Karpas-422 (cell line): ENCODE measurements around the gene P4HA2. TPM values are rescaled to one million over a fixed set of nuclear protein-coding genes. Genes with fewer than 3 reads are reported as not detected.

ENCODE experiments used
- DNase-seq: peaks from one replicate; pipeline ENCODE4 v3.0.0-alpha.2; 2015
- H2AFZ ChIP-seq: fragments of 200-600 bp; sonication (generic); 2 replicates; pipeline ENCODE4 v1.6.1; 2014; ENCODE audit warnings: antibody characterized with exemption, low read length, mixed read lengths
- H3K27ac ChIP-seq: fragments of 200-600 bp; sonication (generic); 2 replicates; pipeline ENCODE4 v1.5.1; 2014; ENCODE audit warnings: mild to moderate bottlenecking, low read length, moderate library complexity
- H3K27me3 ChIP-seq: fragments of 200-600 bp; sonication (generic); 2 replicates; pipeline ENCODE4 v1.6.1; 2014; ENCODE audit warnings: low read length, mixed read lengths
- H3K36me3 ChIP-seq: fragments of 200-600 bp; sonication (generic); 2 replicates; pipeline ENCODE4 v1.6.1; 2014; ENCODE audit warnings: low read length, mixed read lengths; ENCODE audit not compliant: insufficient read depth
- H3K4me1 ChIP-seq: fragments of 200-600 bp; sonication (generic); 2 replicates; pipeline ENCODE4 v1.6.1; 2014; ENCODE audit warnings: mild to moderate bottlenecking, low read length, mixed read lengths
- H3K4me2 ChIP-seq: fragments of 200-600 bp; sonication (generic); 2 replicates; pipeline ENCODE4 v1.6.1; 2014; ENCODE audit warnings: low read length, low read depth, mild to moderate bottlenecking; ENCODE audit not compliant: poor library complexity, severe bottlenecking
- H3K4me3 ChIP-seq: fragments of 200-600 bp; sonication (generic); 2 replicates; pipeline ENCODE4 v1.5.1; 2014; ENCODE audit warnings: mild to moderate bottlenecking, antibody characterized with exemption, low read length, mixed read lengths
- H3K79me2 ChIP-seq: fragments of 200-600 bp; sonication (generic); 2 replicates; pipeline ENCODE4 v1.6.1; 2014; ENCODE audit warnings: mild to moderate bottlenecking, low read length, mixed read lengths
- H3K9ac ChIP-seq: fragments of 200-600 bp; sonication (generic); 2 replicates; pipeline ENCODE4 v1.6.0; 2014; ENCODE audit warnings: low read length
- H3K9me2 ChIP-seq: fragments of 200-600 bp; sonication (generic), shearing (Covaris generic); replicated peaks from 2 replicates; pipeline ENCODE4 v1.6.0; 2014; ENCODE audit warnings: mild to moderate bottlenecking, low read length, moderate library complexity; ENCODE audit not compliant: insufficient read depth
- H3K9me3 ChIP-seq: fragments of 300-700, 200-600 bp; sonication (generic); 2 replicates; pipeline ENCODE4 v1.6.1; 2014; ENCODE audit warnings: low read length, mixed read lengths
- H4K20me1 ChIP-seq: fragments of 200-600 bp; sonication (generic); 2 replicates; pipeline ENCODE4 v1.6.1; 2014; ENCODE audit warnings: mild to moderate bottlenecking, antibody characterized with exemption, low read length, low read depth; ENCODE audit not compliant: insufficient read depth
- total RNA-seq: library from RNA; depleted of rRNA; stranded (reverse); fragments of >200 nt; shearing (Covaris generic); gene quantifications from 2 replicates; pipeline ENCODE4 v1.2.3, GENCODE V29; 2014; ENCODE audit warnings: low replicate concordance

P4HA2 gene
- total RNA-seq, 1 experiment from 2014 or later, result not detected

- H3K4me2 ChIP-seq, result no peak overlapping the region
- no peak overlapping the region for H3K4me3 ChIP-seq
- no peaks in the 10 kb centered on the region for H3K9me2 ChIP-seq
- no peaks in the 10 kb centered on the region for H3K79me2 ChIP-seq
- no peaks in the 10 kb centered on the region for H3K27me3 ChIP-seq
- H3K9me3 ChIP-seq, result no peaks in the 10 kb centered on the region
- H2AFZ ChIP-seq, result no peak overlapping the region
- H4K20me1 ChIP-seq, result no peaks in the 10 kb centered on the region
- H3K36me3 ChIP-seq, result no peaks in the 10 kb centered on the region
- DNase-seq, result no peak
- no peaks in the 10 kb centered on the region for H3K4me1 ChIP-seq
- H3K9ac ChIP-seq, result no peak overlapping the region
- no peak overlapping the region for H3K27ac ChIP-seq
Measured at GRCh38 chr5:132254321-132254977, 26.8 kb upstream of the P4HA2 start.

GRCh38 chr5:132253452-132254320, 26.0 kb upstream of the P4HA2 start:
- Histone ChIP-seq H3K4me1 (no peaks in the 10 kb centered on the region), H3K27me3 (no peaks in the 10 kb centered on the region), H3K4me2 (no peak overlapping the region), H4K20me1 (no peaks in the 10 kb centered on the region), H3K4me3 (no peak overlapping the region), H3K9me2 (no peaks in the 10 kb centered on the region), H3K36me3 (no peaks in the 10 kb centered on the region), H3K27ac (no peak overlapping the region), H3K9me3 (no peaks in the 10 kb centered on the region), H3K9ac (no peak overlapping the region), H2AFZ (no peak overlapping the region), H3K79me2 (no peaks in the 10 kb centered on the region)
- no peak for DNase-seq

GRCh38 chr5:132253008-132253441, 25.4 kb upstream of the P4HA2 start:
- no peak for DNase-seq
- Histone ChIP-seq H3K4me1 (no peaks in the 10 kb centered on the region), H3K79me2 (no peaks in the 10 kb centered on the region), H4K20me1 (no peaks in the 10 kb centered on the region), H3K27ac (no peak overlapping the region), H3K36me3 (no peaks in the 10 kb centered on the region), H3K4me2 (no peak overlapping the region), H2AFZ (no peak overlapping the region), H3K4me3 (no peak overlapping the region), H3K9me2 (no peaks in the 10 kb centered on the region), H3K9ac (no peak overlapping the region), H3K27me3 (no peaks in the 10 kb centered on the region), H3K9me3 (peaks cover 3% of the 10 kb centered on the region; the same call in 1 of the 2 replicates)

GRCh38 chr5:132251220-132251725, 23.6 kb upstream of the P4HA2 start:
- H3K27me3 ChIP-seq, result no peaks in the 10 kb centered on the region; the same call in 1 of the 2 replicates
- H3K9ac ChIP-seq, result no peak overlapping the region
- no peak overlapping the region for H2AFZ ChIP-seq
- no peaks in the 10 kb centered on the region for H3K4me1 ChIP-seq
- H3K9me3 ChIP-seq, result peaks cover 7% of the 10 kb centered on the region
- DNase-seq, result no peak
- no peak overlapping the region for H3K4me3 ChIP-seq
- no peak overlapping the region for H3K27ac ChIP-seq
- no peaks in the 10 kb centered on the region for H3K79me2 ChIP-seq
- H3K4me2 ChIP-seq, result no peak overlapping the region
- no peaks in the 10 kb centered on the region for H3K36me3 ChIP-seq
- no peaks in the 10 kb centered on the region for H3K9me2 ChIP-seq
- no peaks in the 10 kb centered on the region for H4K20me1 ChIP-seq

GRCh38 chr5:132250547-132250946, 22.9 kb upstream of the P4HA2 start:
- Histone ChIP-seq H3K4me1 (no peaks in the 10 kb centered on the region), H3K9me3 (peaks cover 12% of the 10 kb centered on the region), H3K9me2 (no peaks in the 10 kb centered on the region), H2AFZ (no peak overlapping the region), H3K4me2 (no peak overlapping the region), H3K79me2 (no peaks in the 10 kb centered on the region), H3K27ac (no peak overlapping the region), H3K27me3 (no peaks in the 10 kb centered on the region; the same call in 1 of the 2 replicates), H3K9ac (no peak overlapping the region), H3K4me3 (no peak overlapping the region), H3K36me3 (no peaks in the 10 kb centered on the region), H4K20me1 (no peaks in the 10 kb centered on the region)
- DNase-seq, result no peak

- H3K27me3 ChIP-seq, result peaks cover 4% of the 10 kb centered on the region; the same call in 1 of the 2 replicates
- H2AFZ ChIP-seq, result no peak overlapping the region
- H3K4me3 ChIP-seq, result no peak overlapping the region
- no peaks in the 10 kb centered on the region for H3K9me2 ChIP-seq
- no peak overlapping the region for H3K9ac ChIP-seq
- no peaks in the 10 kb centered on the region for H3K79me2 ChIP-seq
- H3K9me3 ChIP-seq, result peaks cover 16% of the 10 kb centered on the region
- DNase-seq, result no peak
- H3K4me2 ChIP-seq, result no peak overlapping the region
- peaks cover 13% of the 10 kb centered on the region for H3K4me1 ChIP-seq
- no peaks in the 10 kb centered on the region for H4K20me1 ChIP-seq
- H3K27ac ChIP-seq, result no peak overlapping the region
- no peaks in the 10 kb centered on the region; the same call in 1 of the 2 replicates for H3K36me3 ChIP-seq
Measured at GRCh38 chr5:132246806-132247205, 19.2 kb upstream of the P4HA2 start.

GRCh38 chr5:132245593-132245992, 17.9 kb upstream of the P4HA2 start:
- Histone ChIP-seq H4K20me1 (no peaks in the 10 kb centered on the region), H3K27ac (no peak overlapping the region)
- no peak for DNase-seq

GRCh38 chr5:132243366-132243977, 15.8 kb upstream of the P4HA2 start:
- Histone ChIP-seq H3K4me1 (peaks cover 13% of the 10 kb centered on the region), H4K20me1 (no peaks in the 10 kb centered on the region), H3K9me2 (no peaks in the 10 kb centered on the region), H3K4me3 (no peak overlapping the region), H3K9ac (no peak overlapping the region), H3K27ac (no peak overlapping the region), H3K4me2 (no peak overlapping the region), H2AFZ (no peak overlapping the region), H3K27me3 (peaks cover 4% of the 10 kb centered on the region; the same call in 1 of the 2 replicates), H3K79me2 (no peaks in the 10 kb centered on the region), H3K36me3 (no peaks in the 10 kb centered on the region; the same call in 1 of the 2 replicates), H3K9me3 (peaks cover 16% of the 10 kb centered on the region)
- DNase-seq, result no peak

More at GRCh38 chr5:132245593-132245992, 17.9 kb upstream of the P4HA2 start:
- Histone ChIP-seq H3K4me3 (no peak overlapping the region), H3K4me1 (peaks cover 13% of the 10 kb centered on the region), H3K9ac (no peak overlapping the region), H3K36me3 (no peaks in the 10 kb centered on the region; the same call in 1 of the 2 replicates), H3K79me2 (no peaks in the 10 kb centered on the region), H3K9me2 (no peaks in the 10 kb centered on the region), H2AFZ (no peak overlapping the region), H3K27me3 (peaks cover 4% of the 10 kb centered on the region; the same call in 1 of the 2 replicates), H3K4me2 (no peak overlapping the region), H3K9me3 (peaks cover 16% of the 10 kb centered on the region)
